ENCODE results near the gene CD101.

CD101 gene

GRCh38 chr1:117076648-117077047, 75.1 kb downstream of the CD101 start:
- Histone ChIP-seq H3K9ac (ENCODE audit: low read depth, low read length) (no peak overlapping the region), H2AFZ (ENCODE audit: low read depth, low read length) (no peak overlapping the region), H3K36me3 (ENCODE audit: insufficient read depth, low read length) (peaks cover 96% of the 10 kb centered on the region), H3K27ac (ENCODE audit: low read length) (no peak overlapping the region), H3K9me3 (ENCODE audit: insufficient read depth, low read length, severe bottlenecking) (no peaks in the 10 kb centered on the region), H3K79me2 (ENCODE audit: insufficient read depth, low read length) (peaks cover 12% of the 10 kb centered on the region), H3K27me3 (ENCODE audit: insufficient read depth, low read length, poor library complexity) (no peaks in the 10 kb centered on the region), H3K4me1 (ENCODE audit: insufficient read depth, low read length) (no peaks in the 10 kb centered on the region), H3K4me3 (ENCODE audit: low read depth in 1 of 2, low read length in 2 of 2) (no peak overlapping the region), H4K20me1 (ENCODE audit: insufficient read depth, low read length) (no peaks in the 10 kb centered on the region; the same call in 1 of the 2 replicates), H3K4me2 (ENCODE audit: insufficient read depth, low read length) (no peak overlapping the region)
- no peak for TF ChIP-seq EZH2 (IDR thresholded peaks at IDR 0.05; ENCODE audit: borderline replicate concordance, low read depth, low read length, severe bottlenecking)
- TF ChIP-seq CTCF (IDR thresholded peaks at IDR 0.05; ENCODE audit: borderline replicate concordance, extremely low read depth, low read length, poor library complexity, severe bottlenecking), result no peak
- DNase-seq (no peak), ATAC-seq (ENCODE audit: insufficient read depth, low read depth) (no peak)

- ATAC-seq (ENCODE audit: insufficient read depth, low read depth) (no peak), DNase-seq (no peak)
- H3K79me2 ChIP-seq (ENCODE audit: insufficient read depth, low read length), result peaks cover 6% of the 10 kb centered on the region; the same call in 1 of the 2 replicates
- peaks cover 97% of the 10 kb centered on the region for H3K36me3 ChIP-seq (ENCODE audit: insufficient read depth, low read length)
- H4K20me1 ChIP-seq (ENCODE audit: insufficient read depth, low read length), result no peaks in the 10 kb centered on the region
- no peak overlapping the region for H2AFZ ChIP-seq (ENCODE audit: low read depth, low read length)
- H3K4me2 ChIP-seq (ENCODE audit: insufficient read depth, low read length), result no peak overlapping the region
- no peak overlapping the region for H3K27ac ChIP-seq (ENCODE audit: low read length)
- no peak overlapping the region for H3K9ac ChIP-seq (ENCODE audit: low read depth, low read length)
- TF ChIP-seq CTCF (IDR thresholded peaks at IDR 0.05; ENCODE audit: borderline replicate concordance, extremely low read depth, low read length, poor library complexity, severe bottlenecking) (no peak), EZH2 (IDR thresholded peaks at IDR 0.05; ENCODE audit: borderline replicate concordance, low read depth, low read length, severe bottlenecking) (no peak)
- no peaks in the 10 kb centered on the region for H3K27me3 ChIP-seq (ENCODE audit: insufficient read depth, low read length, poor library complexity)
- no peaks in the 10 kb centered on the region for H3K4me1 ChIP-seq (ENCODE audit: insufficient read depth, low read length)
- no peaks in the 10 kb centered on the region for H3K9me3 ChIP-seq (ENCODE audit: insufficient read depth, low read length, severe bottlenecking)
- H3K4me3 ChIP-seq (ENCODE audit: low read depth in 1 of 2, low read length in 2 of 2), result no peak overlapping the region
Observed at GRCh38 chr1:117077267-117077666, 75.7 kb downstream of the CD101 start.

- Histone ChIP-seq H3K27me3 (ENCODE audit: insufficient read depth, low read length, poor library complexity) (no peaks in the 10 kb centered on the region), H3K4me3 (ENCODE audit: low read depth in 1 of 2, low read length in 2 of 2) (no peak overlapping the region), H3K9me3 (ENCODE audit: insufficient read depth, low read length, severe bottlenecking) (no peaks in the 10 kb centered on the region), H3K27ac (ENCODE audit: low read length) (no peak overlapping the region), H3K4me2 (ENCODE audit: insufficient read depth, low read length) (no peak overlapping the region), H3K36me3 (ENCODE audit: insufficient read depth, low read length) (peaks cover 96% of the 10 kb centered on the region), H4K20me1 (ENCODE audit: insufficient read depth, low read length) (no peaks in the 10 kb centered on the region), H3K9ac (ENCODE audit: low read depth, low read length) (no peak overlapping the region), H2AFZ (ENCODE audit: low read depth, low read length) (no peak overlapping the region), H3K4me1 (ENCODE audit: insufficient read depth, low read length) (no peaks in the 10 kb centered on the region), H3K79me2 (ENCODE audit: insufficient read depth, low read length) (no peaks in the 10 kb centered on the region)
- no peak for TF ChIP-seq EZH2 (IDR thresholded peaks at IDR 0.05; ENCODE audit: borderline replicate concordance, low read depth, low read length, severe bottlenecking)
- ATAC-seq (ENCODE audit: insufficient read depth, low read depth), result no peak
- no peak for DNase-seq
Observed at GRCh38 chr1:117079737-117080136, 78.2 kb downstream of the CD101 start.

GRCh38 chr1:117084231-117084630, 82.7 kb downstream of the CD101 start:
- TF ChIP-seq EZH2 (IDR thresholded peaks at IDR 0.05; ENCODE audit: borderline replicate concordance, low read depth, low read length, severe bottlenecking) (no peak), CTCF (IDR thresholded peaks at IDR 0.05; ENCODE audit: borderline replicate concordance, extremely low read depth, low read length, poor library complexity, severe bottlenecking) (no peak)
- DNase-seq, result no peak
- no peak overlapping the region for H3K4me2 ChIP-seq (ENCODE audit: insufficient read depth, low read length)
- no peaks in the 10 kb centered on the region for H4K20me1 ChIP-seq (ENCODE audit: insufficient read depth, low read length)
- no peak overlapping the region for H3K9ac ChIP-seq (ENCODE audit: low read depth, low read length)
- no peaks in the 10 kb centered on the region for H3K9me3 ChIP-seq (ENCODE audit: insufficient read depth, low read length, severe bottlenecking)
- H3K79me2 ChIP-seq (ENCODE audit: insufficient read depth, low read length), result no peaks in the 10 kb centered on the region
- H2AFZ ChIP-seq (ENCODE audit: low read depth, low read length), result no peak overlapping the region
- no peaks in the 10 kb centered on the region for H3K27me3 ChIP-seq (ENCODE audit: insufficient read depth, low read length, poor library complexity)
- H3K27ac ChIP-seq (ENCODE audit: low read length), result no peak overlapping the region
- ATAC-seq (ENCODE audit: insufficient read depth, low read depth), result 0 out of 3 replicates have a peak, but pooled peaks have one; percentile 23
- H3K36me3 ChIP-seq (ENCODE audit: insufficient read depth, low read length), result peaks cover 88% of the 10 kb centered on the region
- H3K4me3 ChIP-seq (ENCODE audit: low read depth in 1 of 2, low read length in 2 of 2), result no peak overlapping the region
- no peaks in the 10 kb centered on the region for H3K4me1 ChIP-seq (ENCODE audit: insufficient read depth, low read length)

Data from DND-41 (cell line).